ENCODE measurements around the gene GREB1L.

DNA sequence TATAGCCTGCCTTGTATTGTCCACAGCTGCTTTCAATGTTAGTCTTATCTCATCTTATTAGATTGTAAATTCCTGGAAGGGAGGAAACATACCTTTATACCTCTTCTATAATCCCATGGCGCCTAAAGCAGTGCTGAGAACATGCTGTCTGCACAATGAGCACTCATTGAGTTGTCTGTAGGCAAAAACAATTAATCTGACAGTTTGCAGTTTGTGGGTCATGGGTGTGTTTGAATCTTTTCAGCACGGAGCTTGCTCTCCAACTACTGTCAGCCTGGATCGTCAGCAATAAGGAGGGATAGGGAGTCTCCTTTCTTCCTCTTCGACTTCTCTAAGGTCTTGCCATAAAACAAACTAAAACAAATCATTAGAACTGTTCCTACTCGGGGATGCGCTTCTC lies 26.5 kb upstream of the GREB1L start:
- TF ChIP-seq, protein P1, sequence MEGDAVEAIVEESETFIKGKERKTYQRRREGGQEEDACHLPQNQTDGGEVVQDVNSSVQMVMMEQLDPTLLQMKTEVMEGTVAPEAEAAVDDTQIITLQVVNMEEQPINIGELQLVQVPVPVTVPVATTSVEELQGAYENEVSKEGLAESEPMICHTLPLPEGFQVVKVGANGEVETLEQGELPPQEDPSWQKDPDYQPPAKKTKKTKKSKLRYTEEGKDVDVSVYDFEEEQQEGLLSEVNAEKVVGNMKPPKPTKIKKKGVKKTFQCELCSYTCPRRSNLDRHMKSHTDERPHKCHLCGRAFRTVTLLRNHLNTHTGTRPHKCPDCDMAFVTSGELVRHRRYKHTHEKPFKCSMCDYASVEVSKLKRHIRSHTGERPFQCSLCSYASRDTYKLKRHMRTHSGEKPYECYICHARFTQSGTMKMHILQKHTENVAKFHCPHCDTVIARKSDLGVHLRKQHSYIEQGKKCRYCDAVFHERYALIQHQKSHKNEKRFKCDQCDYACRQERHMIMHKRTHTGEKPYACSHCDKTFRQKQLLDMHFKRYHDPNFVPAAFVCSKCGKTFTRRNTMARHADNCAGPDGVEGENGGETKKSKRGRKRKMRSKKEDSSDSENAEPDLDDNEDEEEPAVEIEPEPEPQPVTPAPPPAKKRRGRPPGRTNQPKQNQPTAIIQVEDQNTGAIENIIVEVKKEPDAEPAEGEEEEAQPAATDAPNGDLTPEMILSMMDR (conservative IDR thresholded peaks at IDR 0.05; ENCODE audit: low read length) = no peak
- TF ChIP-seq EZH2phosphoT487 (IDR thresholded peaks at IDR 0.05; ENCODE audit: borderline replicate concordance, low read depth, low read length) = no peak
